ENCODE results near the gene AMER2.

DNA sequence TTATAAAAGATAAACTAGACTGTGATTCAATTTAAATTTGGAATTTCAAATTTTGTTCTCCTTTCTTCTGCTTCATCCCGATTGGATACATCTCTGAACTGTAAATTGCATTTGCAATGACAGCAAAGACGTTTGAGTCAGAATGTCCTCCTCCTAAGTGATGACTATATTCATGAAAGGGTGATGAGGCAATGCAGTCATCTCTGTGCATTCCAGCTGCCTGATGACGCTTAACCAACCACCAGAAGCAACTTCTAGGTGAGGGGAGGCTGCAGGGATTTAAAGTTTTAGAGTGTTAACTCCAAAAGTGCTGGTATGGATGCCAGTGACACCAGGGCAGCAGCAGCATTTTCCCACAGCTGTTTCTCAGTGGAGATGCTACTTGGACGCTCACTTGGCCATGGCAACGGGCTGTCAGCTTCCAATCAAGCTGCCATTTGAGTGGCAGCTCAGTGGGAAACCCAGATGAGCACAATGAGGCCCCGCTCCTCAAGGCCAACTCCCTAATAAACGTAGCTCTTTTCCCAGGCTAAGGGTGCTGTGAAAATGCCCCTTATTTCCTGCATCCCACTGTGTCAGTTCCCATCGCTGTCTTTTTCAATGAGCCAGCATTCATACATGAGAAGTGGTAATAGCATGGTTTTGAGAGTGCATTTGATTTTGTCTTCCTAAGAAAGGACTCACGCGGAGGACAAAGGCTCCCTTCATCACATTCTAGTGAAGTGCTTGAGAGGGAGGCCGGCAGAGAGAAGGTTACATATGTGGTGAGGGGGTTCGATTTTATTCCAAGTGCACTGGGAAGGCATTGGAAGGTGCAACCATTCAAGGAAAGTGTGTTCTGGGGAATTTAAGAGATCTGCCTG, 45.2 kb upstream of the AMER2 start:
- no peak for TF ChIP-seq POLR2A (IDR thresholded peaks at IDR 0.05)
- TF ChIP-seq, protein P1, sequence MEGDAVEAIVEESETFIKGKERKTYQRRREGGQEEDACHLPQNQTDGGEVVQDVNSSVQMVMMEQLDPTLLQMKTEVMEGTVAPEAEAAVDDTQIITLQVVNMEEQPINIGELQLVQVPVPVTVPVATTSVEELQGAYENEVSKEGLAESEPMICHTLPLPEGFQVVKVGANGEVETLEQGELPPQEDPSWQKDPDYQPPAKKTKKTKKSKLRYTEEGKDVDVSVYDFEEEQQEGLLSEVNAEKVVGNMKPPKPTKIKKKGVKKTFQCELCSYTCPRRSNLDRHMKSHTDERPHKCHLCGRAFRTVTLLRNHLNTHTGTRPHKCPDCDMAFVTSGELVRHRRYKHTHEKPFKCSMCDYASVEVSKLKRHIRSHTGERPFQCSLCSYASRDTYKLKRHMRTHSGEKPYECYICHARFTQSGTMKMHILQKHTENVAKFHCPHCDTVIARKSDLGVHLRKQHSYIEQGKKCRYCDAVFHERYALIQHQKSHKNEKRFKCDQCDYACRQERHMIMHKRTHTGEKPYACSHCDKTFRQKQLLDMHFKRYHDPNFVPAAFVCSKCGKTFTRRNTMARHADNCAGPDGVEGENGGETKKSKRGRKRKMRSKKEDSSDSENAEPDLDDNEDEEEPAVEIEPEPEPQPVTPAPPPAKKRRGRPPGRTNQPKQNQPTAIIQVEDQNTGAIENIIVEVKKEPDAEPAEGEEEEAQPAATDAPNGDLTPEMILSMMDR (IDR thresholded peaks at IDR 0.05), result no peak
